ENCODE measurements around the gene PLCB3. TPM values are rescaled to one million over a fixed set of nuclear protein-coding genes. Genes with fewer than 3 reads are reported as not detected.

Gene PLCB3
- total and polyA plus RNA-seq, 2 donors (not counting 3 experiments of a cell fraction or from before 2014, with no cell fraction given), result 32.3 to 61.1 TPM

- Histone ChIP-seq H3K4me1 (ENCODE audit: control insufficient read depth, extremely low read depth, insufficient read depth, low read length) (peaks cover 24% of the 10 kb centered on the region), H3K9me1 (replicated peaks; ENCODE audit: control insufficient read depth, extremely low read depth, insufficient read depth, low read length) (no peaks in the 10 kb centered on the region), H3K79me2 (ENCODE audit: control insufficient read depth, insufficient read depth, low read length) (peaks cover 32% of the 10 kb centered on the region), H3K9ac (replicated peaks; ENCODE audit: extremely low read depth, insufficient read depth, low read length) (no peak overlapping the region), H4K20me1 (replicated peaks; ENCODE audit: control insufficient read depth, extremely low read depth, insufficient read depth, low read length) (no peaks in the 10 kb centered on the region), H3K27me3 (ENCODE audit: control insufficient read depth in 2 of 2, insufficient read depth in 2 of 2, low read length in 2 of 2) (no peaks in the 10 kb centered on the region), H3K36me3 (ENCODE audit: control insufficient read depth in 2 of 2, extremely low read depth in 1 of 2, insufficient read depth in 2 of 2, low read length in 2 of 2) (peaks cover 8 to 29% of the 10 kb centered on the region in 2 experiments), H3K4me3 (replicated peaks in 1 of 3; ENCODE audit: insufficient read depth in 1 of 3, low read depth in 1 of 3, low read length in 3 of 3) (no peak overlapping the region), H3K4me2 (ENCODE audit: insufficient read depth, low read length) (no peak overlapping the region), H3K27ac (ENCODE audit: insufficient read depth, low read depth, low read length) (no peak overlapping the region), H2AFZ (ENCODE audit: low read depth, low read length) (no peak overlapping the region), H3K9me3 (replicated peaks; ENCODE audit: control insufficient read depth, insufficient read depth, low read length) (no peaks in the 10 kb centered on the region)
- no peak for TF ChIP-seq GATA2 (IDR thresholded peaks at IDR 0.05; ENCODE audit: insufficient read depth, insufficient read length, low read depth, low read length)
- TF ChIP-seq MAX (IDR thresholded peaks at IDR 0.05; ENCODE audit: insufficient read depth, insufficient read length), result no peak
- TF ChIP-seq POLR2AphosphoS5 (IDR thresholded peaks at IDR 0.05; ENCODE audit: insufficient read depth, low read depth, low read length), result no peak
- TF ChIP-seq POLR2A (IDR thresholded peaks at IDR 0.05; ENCODE audit: low read depth, low read length), result no peak
- TF ChIP-seq FOS (IDR thresholded peaks at IDR 0.05; ENCODE audit: borderline replicate concordance, insufficient read depth, low read length), result no peak
- no peak for TF ChIP-seq JUN (IDR thresholded peaks at IDR 0.05; ENCODE audit: borderline replicate concordance, insufficient read depth, insufficient read length, low read depth)
- no peak for TF ChIP-seq MYC (IDR thresholded peaks at IDR 0.05; ENCODE audit: low read depth, low read length)
- no peak for TF ChIP-seq CTCF (IDR thresholded peaks at IDR 0.05; ENCODE audit: extremely low read depth in 1 of 2, insufficient read depth in 1 of 2, low read depth in 1 of 2, low read length in 2 of 2)
- no peak for TF ChIP-seq EZH2 (IDR thresholded peaks at IDR 0.05; ENCODE audit: borderline replicate concordance, low read depth, low read length, severe bottlenecking)
- dilution Hi-C loops (cut with MboI; ENCODE audit: extremely low pct_ligation_motif_present, low sequenced_read_pairs), result no loop called here
- CTCF ChIA-PET, result interaction anchor here (0.8 to 1.5 kb wide), 3 partner anchors 9 to 51 kb away, joined by 3 to 6 read pairs (median 4); partner anchors contain the start of gene ESRRA
- no peak for DNase-seq (ENCODE audit: low read depth, low spot score)
- intact Hi-C loops (cut with micrococcal nuclease), result no loop called here
- FAIRE-seq, result no peak
- POLR2A ChIA-PET, result interaction anchor here (0.9 kb wide), 1 partner anchor 14 kb away, joined by 3 read pairs; no protein-coding TSS in a partner anchor
- BruUV-seq (replicated peaks), result no TSS peak
These were observed 3.0 kb downstream of the PLCB3 start for GRCh38 chr11:64254326-64254725.

Data from endothelial cell of umbilical vein (primary cell).